Renal pelvis (tissue), 4 donors: ENCODE results near the gene OR5K4. TPM values are rescaled to one million over a fixed set of nuclear protein-coding genes. Genes with fewer than 3 reads are reported as not detected.
"Not testable (repeated sequence)": the region's sequence is repeated elsewhere in the genome, so short reads cannot be mapped to it uniquely, and the experiment has no call there.

Experiments
- DNase-seq: peaks from one replicate; pipeline ENCODE4 v3.0.0-alpha.2; 2013
- polyA plus RNA-seq, 3 donors: library from polyadenylated mRNA; unstranded; fragments of 120-200 nt; gene quantifications; one replicate each; pipeline ENCODE4 v1.2.1, GENCODE V29; 2013; ENCODE audit not compliant: insufficient read length in 3 of 3

Gene OR5K4
- polyA plus RNA-seq, 3 donors, result not detected

DNA sequence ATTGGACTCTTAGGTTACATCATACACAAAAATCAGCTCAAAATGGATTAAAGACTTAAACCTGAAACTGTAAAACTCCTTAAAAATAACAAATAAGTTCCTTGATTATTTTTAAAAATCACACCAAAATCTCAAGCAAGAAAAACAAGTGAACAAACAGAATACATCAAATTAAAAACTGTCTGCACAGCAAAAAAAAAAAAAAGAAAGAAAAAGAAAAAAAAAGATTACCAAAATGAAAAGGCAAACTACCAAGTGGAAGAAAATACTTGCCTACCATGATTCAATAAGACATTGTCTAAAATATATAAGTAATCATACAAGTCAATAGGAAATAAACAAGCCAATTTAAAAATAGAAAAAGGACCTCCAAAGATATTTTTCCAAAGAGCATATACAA lies 17.5 kb downstream of the OR5K4 start:
- DNase-seq, result no peak

GRCh38 chr3:98371853-98372252 lies 18.2 kb downstream of the OR5K4 start:
- no peak for DNase-seq

DNA sequence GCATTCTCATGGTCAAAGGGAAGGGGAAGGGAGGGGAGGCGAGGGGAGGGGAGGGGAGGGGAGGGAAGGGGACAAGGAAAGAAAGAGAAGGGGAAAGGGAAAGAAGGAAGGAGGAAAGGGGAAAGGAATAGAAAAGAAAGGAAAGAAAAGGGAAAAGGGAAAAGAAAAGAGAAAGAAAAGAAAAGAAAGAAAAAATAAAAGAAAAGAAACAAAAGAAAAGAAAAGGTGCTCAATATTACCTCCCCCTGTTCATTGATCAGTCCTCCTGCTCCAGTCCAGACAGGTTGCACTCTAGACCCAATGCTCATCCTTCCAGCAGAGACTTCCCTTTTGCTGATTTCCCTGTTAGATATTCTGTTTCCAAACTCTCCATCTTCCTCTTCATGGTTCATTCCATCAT lies 18.8 kb downstream of the OR5K4 start:
- DNase-seq, result no peak

GRCh38 chr3:98376631-98377030 lies 23.0 kb downstream of the OR5K4 start:
- DNase-seq, result no peak

- no peak for DNase-seq
These were observed 34.5 kb downstream of the OR5K4 start for GRCh38 chr3:98388147-98388546.

DNA sequence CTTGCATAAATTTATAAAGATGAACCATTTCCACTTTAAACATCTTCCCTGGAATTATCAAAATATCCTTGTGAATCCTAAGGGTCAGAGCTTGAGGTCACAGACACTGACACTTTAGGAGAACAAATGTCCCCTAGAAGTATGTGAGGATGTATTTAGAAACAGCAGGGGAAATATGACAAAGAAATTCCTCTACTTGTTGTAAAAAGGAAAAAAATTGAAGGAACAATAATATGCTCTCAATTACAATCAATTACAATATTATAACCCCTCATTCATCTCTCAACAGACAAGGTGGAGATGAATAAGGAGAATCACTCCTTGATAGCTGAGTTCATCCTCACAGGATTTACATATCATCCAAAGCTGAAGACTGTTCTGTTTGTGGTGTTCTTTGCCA lies 36.7 kb downstream of the OR5K4 start, which contains the start of gene OR5K3:
Gene OR5K3 (plus strand): TSS at position 301 of the 400 bp plus-strand sequence. CDS start 0 bp downstream, at position 301.
- DNase-seq, result no peak

DNA sequence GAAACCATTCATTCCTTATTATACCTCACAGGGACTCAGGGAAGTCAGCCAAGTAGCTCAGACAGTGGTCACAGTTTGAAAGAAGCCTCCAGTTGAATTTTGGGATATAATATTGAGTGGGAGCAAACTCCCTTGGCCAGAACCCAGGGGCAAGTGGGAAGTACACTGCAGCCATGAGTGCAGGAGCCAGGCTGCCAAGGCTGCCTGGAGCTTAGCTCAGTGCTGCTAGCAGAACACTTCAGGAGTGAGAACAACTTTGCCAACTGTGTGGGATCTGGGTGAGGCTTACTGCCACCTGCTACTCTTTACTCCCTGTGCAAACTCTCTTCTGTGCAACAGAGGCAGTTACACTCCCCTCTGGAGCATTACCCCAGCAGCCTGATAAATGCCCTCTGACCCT lies 41.4 kb downstream of the OR5K4 start:
- DNase-seq, result no peak

- not testable (repeated sequence) for DNase-seq
These were observed 42.8 kb downstream of the OR5K4 start for GRCh38 chr3:98396482-98396881.

DNA sequence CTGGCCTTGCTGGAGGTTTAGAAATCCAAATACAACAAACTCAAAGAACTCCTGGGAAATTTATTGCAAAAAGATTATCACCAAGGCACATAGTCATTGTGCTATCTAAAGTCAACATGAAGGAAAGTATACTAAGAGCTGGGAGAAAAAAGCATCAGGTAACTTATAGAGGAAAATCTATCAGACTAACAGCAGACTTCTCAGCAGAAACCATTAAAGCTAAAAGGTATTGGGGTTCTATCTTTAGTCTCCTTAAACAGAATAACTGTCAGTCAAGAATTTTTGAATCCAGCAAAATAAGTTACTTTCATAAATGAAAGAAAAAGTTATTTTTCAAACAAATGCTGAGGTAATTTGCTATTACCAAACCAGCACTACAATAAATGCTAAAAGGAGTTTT lies 44.9 kb downstream of the OR5K4 start:
- no peak for DNase-seq

GRCh38 chr3:98402507-98402906 lies 48.9 kb downstream of the OR5K4 start:
- no peak for DNase-seq

DNA sequence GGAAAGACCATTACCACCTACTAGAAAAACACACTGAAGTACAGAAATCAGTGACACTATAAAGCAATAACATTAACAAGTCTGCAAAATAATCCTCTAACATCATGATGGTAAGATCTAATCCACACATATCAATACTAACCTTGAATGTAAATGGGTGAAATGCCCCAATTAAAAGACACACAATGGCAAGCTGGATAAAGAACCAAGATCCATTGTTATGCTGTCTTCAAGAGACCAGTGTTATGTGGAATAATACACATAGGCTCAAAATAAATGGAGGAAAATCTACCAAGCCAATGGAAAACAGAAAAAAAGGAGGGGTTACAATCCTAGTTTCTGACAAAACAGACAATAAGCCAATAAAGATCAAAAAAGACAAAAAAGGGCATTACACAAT lies 50.4 kb downstream of the OR5K4 start:
- DNase-seq, result no peak

Other genes starting within 250 kb of the OR5K4 start
- gene OR5H1, start 223.1 kb upstream of the OR5K4 start, polyA plus RNA-seq, result under 1 TPM in 2 of 3 donors, not detected in 1; 0.03 TPM
- gene OR5H14, start 206.4 kb upstream of the OR5K4 start, polyA plus RNA-seq, result under 1 TPM in 2 of 3 donors, not detected in 1; 0.01 to 0.03 TPM
- gene OR5H15, start 187.2 kb upstream of the OR5K4 start, polyA plus RNA-seq, result not detected
- gene OR5H6, start 89.6 kb upstream of the OR5K4 start, polyA plus RNA-seq, result not detected
- not detected for gene OR5H2, start 71.3 kb upstream of the OR5K4 start, polyA plus RNA-seq
- not detected for gene OR5K3, start 36.8 kb downstream of the OR5K4 start, polyA plus RNA-seq
- gene OR5K1, start 109.3 kb downstream of the OR5K4 start, polyA plus RNA-seq, result not detected
- gene OR5K2, start 143.8 kb downstream of the OR5K4 start, polyA plus RNA-seq, result under 1 TPM; 0.14 to 0.81 (median 0.41) TPM
- gene CLDND1, start 169.0 kb downstream of the OR5K4 start, polyA plus RNA-seq, result 100 to 1,000 TPM; 144 to 163 (median 148) TPM
- gene GPR15, start 178.1 kb downstream of the OR5K4 start, polyA plus RNA-seq, result not detected
- gene CPOX, start 239.8 kb downstream of the OR5K4 start, polyA plus RNA-seq, result 10 to 100 TPM; 21.4 to 23.9 (median 23.3) TPM